CD4-positive, alpha-beta T cell treated with Interleukin-15 for 1 hour (primary cell): ENCODE measurements around the gene PDE11A.

Experiments
- DNase-seq: peaks from one replicate; pipeline ENCODE4 v3.0.0-alpha.2; 2020

PDE11A gene

DNA sequence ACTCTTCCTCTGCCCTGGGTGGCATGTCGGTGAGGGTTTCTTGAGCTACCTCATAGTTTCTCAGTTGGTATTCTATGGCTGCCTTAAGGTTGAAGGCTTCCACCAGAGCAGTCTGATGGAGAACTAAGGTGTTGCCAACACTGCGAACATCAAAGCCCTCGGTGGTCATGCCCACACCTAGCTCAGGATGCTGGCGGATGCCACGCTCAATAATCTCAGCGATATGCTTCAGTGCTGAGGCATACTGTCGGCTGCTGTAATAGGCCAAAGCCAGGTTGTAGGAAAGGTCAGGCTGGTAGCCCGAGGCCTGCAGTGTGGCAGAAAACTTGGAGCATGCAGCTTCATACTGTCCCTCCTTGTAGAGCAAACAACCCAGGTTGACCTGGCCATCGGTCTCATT is 454.7 kb downstream of the PDE11A start:
- DNase-seq, result no peak

DNA sequence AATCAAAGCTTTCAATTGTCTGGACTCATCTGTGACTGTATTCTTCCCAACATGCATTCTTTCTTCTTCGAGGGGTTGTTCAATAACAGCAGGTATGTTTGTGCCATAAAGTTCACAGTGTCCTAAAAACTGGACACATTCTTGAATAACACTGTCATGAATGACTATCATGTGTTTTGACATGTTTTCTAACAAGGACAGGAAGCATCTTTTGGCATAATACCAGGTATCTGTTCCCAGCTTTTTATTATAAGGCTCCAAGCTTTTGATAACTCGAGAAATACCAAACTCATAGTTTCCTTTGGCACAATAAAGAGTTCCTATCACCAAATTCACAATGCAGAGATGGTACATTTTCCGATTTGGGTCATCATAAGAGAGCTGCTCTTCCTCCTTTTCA is 455.8 kb downstream of the PDE11A start:
- no peak for DNase-seq

DNA sequence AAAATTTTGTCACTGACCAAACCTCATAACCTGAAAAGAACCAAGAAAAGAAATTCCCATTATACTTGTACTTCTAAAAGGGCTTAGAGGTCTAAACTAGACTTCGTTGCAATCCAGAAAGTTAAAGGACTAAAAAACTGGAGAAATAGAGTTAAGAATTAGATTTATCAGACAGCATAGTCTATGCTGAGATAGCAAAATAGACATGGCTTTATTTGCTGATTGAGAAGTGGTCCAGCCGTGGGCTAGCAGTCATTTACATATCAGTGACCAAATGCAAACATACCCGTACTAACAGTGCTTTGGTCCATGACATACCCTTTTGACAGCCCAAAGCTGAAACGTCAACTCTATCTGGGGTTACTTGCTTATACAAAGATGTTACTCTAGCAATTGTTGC is 456.5 kb downstream of the PDE11A start:
- no peak for DNase-seq

DNA sequence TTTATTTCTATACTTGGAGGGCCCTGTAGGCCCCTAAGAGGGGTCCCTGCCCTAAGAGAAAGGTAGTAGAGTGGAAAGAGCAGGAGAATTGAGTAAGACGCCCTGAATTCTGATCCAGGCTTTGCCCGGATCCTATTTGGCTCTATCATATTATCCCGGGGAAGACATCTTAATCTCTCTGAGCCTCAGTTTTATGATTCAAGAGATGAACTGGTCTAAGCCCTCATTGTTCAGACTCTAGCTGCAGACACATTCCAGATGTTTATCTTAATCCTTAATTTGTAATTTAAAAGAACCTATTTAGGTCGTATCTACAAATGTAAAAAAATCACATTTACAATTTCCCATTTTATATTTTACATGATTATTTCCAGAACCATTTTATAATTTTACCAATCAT is 459.9 kb downstream of the PDE11A start:
- DNase-seq, result no peak

DNA sequence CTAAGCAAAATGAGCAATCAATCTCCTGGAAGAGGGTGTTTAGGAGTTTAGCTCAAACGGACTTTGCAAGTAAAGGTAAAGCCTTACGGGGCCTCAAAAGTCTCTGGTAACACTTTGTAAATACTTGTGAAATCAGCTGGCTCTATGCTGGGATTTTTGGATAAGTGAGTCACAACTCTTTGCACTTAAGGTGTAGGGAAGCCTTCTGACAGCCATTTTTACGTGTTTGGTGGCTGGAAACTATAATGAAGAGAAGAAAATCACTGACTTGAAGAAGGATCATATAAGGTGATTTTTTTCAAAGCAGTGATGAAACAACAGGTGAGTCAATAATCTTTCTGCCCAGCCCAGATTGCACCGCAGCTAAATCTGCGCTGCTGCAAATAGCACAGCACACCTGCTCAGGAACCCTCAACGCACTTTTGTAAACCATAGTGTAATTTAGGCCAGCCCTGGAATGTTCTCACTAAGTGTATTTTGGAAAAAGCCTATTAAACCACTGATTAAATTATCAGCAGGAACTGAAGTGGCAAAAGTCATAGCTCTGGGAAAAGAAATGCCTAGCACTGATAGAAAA is 461.2 kb downstream of the PDE11A start:
- no peak for DNase-seq

DNA sequence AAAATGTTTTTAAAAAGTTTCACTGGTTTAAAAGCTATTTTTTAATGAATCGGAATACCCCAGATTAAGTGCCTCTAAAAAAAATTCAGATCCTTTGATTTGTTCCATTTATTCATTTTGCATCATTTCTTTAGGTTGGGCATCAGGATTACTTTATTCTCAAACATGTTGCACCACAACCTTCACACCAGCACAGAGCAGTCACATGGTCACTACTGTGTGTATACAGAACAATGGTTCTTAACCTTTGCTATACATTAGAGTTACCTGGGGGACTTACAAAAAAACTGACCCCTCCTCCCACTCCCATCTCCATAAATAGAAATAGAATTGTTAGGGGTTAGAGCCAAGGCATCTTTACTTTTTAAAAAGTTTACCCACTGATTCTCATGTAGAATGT is 461.8 kb downstream of the PDE11A start:
- no peak for DNase-seq

DNA sequence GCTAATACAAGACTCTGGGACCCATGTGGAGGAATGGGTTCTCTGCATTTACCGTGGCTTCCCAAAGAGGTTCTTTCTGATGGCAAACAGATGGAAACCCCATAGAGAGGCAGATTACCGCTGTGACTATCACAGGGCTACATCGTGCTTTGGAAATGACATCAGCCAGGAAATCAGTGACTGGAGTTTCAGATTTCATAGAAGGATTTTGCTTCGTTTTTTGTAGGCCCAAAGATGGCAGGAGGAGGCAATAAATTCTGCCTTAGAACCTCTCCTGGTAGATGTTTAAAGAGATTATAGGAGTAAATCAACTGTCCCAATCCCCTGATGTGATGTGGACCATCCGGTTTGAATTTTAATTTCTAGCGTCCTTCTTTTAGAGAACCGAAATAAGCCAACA is 465.9 kb downstream of the PDE11A start:
- DNase-seq, result no peak

DNA sequence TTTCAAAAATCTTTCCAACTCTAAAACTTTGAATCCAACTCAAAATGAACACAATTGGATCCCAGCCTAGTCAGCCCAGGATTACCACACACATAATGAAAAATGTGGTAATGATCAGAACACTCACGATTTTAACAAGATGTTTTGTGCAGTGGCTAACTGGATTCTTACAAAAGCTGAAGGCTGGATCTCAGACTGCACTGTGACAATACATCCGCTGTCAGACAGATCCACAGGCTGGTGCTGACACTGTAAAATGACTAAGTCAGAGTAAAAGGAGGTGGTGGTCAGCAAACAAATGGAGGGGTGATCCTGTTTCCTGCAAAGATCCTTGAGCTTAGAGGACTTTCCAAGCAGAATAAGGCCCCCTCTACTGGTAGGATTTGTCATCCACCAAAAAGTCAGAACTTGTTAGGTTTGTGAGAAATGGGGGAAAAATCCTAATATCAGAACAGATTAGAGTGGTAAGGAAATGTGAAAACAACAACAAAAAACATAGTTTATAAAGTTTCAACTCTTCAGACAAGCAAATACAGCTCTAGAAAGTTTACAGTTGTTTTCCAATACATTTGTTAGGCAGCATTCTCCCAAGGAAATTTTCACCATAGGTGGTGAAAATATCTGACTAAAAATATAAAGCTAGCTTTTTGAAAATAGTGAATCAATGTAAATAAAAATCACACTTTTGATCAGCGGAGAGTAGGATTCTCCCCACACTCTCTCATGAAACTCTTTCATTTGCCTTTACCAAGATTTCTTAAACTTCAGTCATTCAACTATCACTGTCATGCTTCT is 468.1 kb downstream of the PDE11A start:
- DNase-seq, result no peak

DNA sequence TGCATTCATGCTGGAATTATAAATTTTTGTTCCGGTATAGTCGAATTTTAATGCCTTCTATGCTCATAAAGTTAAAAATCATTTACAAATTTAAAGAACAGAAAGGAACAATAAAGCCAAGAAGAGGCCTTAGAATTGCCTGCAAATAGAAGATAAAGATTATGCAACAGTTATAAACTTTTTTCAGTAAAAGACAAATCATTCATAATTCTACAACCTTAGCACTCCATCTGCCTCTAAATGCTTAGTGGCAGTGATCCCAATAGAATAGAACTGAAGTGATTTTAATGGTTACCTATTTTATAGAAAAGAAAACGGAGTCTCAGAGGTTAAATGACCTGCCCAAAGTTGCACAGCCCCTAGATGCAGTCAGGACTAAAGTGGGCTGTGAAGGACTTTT is 468.8 kb downstream of the PDE11A start:
- DNase-seq, result no peak

DNA sequence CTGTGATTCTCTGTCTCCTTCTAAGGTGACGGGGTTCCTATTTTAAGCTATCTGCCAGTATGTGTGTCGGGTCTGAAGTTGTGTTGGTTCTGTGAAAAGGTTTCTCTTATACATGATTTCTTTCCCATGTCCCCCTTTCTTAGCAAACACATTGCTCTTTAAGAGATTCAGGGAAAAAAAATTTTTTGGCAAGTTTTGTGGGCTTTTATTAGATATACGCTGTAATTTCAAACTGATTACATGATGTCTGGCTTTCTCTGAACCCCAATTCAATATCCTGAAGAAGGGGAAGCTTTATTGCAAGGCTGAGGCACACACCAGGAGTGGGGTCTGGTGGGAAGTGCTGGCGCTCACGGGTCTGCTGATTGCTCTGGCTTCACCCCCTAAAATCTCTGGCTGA is 469.4 kb downstream of the PDE11A start:
- DNase-seq, result no peak

DNA sequence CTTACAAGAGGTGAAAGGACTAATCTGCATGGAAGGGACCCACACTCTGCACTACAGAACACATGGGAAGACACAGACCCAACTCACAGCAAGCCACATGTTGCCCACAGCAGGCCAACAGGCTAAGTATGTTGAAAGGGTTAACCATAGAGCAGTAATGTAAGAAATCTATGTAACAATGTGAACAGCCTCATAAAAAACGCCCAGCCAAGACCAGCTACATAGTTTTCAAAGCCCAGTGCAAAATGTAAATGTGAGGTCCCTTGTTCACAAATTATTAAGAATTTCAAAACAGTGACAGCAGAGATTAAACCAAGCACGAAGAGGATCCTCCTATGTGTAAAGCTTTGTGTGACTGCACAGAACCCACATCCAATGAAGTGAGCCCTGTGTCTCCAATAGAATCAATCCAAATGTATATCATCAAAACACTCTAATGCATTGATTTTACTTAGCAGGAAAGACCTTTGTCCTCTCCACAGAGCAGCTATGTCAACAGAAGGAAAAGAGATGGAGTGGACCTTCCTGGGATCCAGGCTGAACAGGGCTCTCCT is 469.9 kb downstream of the PDE11A start:
- DNase-seq, result no peak

DNA sequence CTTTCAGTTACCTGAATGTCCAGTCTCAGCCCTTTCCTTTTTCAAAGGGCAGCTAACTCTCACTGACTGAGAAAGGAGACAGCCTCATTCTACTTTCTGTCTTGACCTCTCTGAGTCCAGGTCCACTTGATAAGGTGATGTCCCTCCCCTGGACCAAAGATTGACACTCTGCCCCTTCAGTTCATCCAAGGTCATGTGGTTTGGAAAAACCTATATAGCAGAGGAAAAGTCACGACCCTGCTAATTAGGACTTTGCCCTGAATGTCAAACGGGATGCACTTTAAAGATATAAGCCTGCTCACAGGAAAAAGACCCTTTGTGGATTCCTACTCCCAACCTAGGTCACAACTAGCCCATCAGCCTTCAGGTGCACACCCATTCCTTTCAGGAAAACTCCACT is 471.7 kb downstream of the PDE11A start:
- no peak for DNase-seq

DNA sequence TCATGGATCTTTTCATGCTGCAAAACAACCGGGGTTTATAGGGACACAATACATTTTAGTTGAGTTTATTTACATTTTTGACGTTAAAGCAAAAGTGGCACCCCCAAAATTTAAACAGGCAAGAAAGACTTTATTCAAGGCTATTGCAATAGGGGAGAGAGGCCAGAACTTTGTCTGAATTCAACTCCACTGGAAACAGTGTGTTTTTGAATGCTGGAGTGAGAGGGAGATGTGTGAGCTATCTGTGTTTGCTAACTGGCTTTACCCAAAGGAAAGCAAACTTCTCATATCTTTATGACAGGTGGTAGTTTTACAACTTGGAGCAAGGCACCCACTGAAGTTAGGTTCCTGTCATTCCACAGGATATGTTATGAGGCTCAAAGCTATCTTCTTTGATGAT is 472.6 kb downstream of the PDE11A start:
- DNase-seq, result no peak

DNA sequence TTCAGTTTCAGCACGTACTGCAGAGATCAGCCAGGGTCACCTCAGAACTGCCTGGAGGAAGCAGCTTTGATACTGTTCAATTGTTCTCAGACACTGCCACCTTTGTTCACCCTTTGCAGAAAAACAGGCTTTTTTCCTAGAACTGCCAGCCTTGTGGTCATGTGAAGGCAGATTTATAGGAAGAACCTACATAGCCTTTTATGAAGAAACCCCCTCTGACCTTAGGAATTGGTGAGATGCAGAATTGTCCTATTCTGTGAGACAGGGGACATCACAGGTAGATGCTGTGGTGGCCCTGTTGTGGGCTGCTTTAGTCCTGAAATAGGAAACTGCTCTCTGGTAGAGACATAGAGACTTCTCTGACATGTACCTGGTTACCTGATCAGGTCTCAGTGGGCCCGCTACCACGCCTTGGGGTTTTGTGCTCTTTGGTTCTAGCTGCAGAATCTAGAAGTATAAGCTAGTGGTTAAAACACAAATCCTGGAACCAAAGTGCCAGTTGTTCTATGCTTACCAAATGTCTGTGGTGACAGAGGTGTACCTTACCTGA is 473.4 kb downstream of the PDE11A start:
- DNase-seq, result no peak

DNA sequence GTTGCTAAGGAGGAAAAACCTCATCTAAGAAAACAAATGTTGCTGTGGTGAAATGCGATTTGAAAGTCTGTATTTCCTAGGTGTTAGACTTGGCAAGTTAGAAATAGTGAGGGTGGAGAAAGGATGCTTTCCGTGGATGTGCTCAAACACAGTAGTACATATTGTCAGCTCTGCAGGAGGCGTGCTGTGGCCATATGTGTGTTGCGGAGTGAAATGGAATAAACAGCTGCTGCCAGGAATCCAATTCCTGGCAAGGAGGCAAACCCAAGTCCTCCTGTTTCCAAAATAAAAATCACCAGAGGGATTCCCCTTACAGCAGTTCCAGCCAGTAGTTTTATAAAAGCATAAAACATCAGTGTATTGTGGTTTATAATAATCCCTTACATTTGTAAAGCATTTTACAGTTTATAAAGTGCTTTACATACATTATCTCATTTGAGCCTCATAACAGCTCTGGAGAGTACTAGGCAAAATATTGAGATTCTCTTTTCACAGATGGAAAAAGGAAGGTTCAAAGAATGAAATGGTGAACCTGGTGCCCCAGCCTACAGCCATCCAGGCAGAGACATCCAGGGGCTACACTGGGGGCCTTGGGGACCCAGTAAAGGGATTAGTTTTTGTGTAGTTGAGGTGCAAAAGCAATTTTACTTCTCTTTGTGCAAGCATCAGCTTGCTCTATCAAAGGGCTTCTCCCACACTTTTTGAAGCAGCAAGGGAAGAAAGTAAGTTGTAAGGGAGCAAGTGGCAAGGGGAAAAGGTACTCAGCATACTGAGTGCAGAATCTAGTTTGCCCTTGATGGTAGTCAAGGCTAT is 474.0 kb downstream of the PDE11A start:
- no peak for DNase-seq

DNA sequence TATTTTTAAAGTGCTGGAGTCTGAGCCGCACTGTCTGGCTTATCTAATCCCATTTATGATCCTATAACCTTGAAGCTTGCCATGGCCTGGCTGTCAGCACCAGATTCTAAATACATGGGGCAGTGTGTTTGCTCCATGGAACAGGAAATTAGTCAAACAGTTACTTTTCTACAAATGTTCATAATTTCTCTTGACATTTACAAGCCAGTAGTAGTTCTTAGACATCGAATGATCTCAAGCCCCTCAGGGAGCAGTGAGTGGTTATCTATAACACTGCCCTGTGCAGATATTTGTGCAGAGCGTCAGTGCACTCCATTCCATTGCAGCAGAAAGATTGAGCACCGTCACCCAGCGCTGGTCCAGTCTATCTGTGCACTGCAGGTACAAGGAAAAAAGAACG is 474.8 kb downstream of the PDE11A start:
- DNase-seq, result no peak

DNA sequence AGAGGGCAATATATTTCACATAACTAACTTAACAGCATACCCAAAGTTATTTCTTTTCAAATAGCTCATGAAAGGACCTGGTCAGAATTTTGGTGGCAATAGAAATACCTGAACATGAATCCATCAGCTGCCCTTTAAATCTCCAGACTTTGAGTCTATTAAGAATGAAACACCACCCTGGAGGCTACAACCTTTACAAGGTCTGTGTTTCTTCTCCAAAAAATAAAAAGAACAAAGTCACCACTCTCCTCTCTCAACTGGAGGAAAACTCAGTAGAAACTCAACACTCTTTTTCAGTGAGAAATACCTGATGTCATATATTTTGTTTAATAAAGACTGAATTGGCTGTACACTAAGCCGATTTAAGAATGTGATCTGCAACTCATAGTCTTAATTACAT is 475.7 kb downstream of the PDE11A start:
- DNase-seq, result no peak

DNA sequence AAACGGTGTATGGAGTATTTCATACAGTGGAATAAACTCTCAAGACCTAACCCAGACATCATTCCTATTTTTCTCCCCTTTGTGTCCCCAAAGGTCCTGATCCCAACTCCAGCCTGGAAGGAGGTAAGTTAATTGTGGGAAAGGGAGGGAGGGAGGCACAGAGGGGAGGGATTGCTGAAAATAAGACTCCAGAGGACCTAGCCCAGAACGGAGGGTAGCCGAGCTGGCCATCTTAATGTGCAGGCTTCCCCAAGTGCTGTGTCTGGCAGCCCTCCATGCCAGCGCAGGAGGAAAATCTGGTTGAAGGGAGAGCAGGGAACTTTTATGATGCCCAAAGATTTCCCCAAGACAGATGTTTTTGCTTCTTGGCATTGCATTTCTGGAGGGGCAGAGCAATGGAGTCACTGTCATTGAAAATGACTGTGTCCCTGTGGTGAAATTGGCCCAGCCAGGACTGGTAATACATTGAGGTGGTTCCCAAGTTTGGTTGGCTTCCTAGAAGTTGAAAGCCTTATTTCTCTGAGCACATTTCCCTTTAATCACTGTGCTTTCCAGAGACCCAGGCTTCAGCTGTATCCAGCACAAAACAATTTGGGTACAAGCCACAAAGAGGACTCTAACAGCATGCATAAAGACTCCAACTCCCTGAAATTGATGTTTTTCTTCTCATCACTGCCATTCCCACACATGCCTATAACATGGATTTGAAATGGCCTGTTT is 477.3 kb downstream of the PDE11A start:
- no peak for DNase-seq

DNA sequence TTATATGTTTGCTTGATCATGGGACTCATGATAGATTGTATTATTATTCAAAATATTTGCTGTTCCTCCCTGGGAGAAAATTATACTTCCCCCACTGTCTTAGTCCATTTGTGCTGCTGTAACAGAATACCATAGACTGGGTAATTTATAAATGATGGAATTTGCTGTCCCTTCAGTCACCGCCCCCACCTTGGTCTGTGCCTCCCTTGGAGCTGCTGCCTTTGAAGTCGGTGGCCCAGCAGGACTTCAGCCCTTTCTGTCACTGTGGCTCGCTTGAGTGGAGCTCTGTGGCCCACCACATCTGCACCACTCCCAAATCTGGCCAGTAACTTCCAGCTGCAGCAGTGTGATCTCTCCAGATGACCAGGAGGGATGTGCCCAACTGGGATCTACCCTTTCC is 479.2 kb downstream of the PDE11A start:
- DNase-seq, result no peak

DNA sequence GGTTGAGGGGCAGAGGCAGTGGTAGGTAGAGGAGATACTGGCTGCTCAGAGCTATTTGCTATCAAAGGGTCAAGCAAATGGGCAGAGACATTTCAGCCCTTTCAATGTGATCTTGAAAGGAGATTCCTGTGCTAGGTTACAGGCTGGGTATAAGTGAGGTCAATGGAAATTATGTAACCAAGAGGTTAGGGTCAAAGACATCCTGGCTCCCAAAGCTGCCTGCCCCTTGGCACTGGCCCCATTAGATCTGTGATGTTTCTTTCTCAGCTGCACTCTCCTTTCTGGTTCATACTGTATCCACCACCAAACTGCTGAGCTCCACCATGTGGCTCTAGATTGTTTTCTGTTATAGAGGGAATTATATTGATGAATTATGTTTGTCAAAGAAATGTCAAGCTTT is 479.6 kb downstream of the PDE11A start:
- DNase-seq, result no peak

DNA sequence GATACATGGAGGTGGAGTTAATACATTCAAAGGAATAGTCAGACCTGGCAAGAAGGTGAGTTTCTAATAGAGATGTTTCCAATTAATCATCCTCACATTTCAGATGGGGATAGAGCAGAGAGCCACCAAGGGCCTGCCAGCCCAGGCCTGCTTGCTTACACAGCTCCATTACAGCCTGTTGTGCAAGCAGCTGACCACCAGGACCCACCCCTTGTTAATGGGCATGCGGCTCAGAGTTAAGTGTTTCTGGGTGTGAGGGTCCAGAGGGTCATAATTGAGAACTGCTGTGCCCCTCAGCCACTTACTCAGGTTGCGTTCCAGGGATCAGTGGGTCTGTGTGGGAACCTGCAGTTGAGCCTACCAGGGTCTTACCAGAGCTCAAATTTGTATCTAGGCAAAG is 480.2 kb downstream of the PDE11A start:
- no peak for DNase-seq

DNA sequence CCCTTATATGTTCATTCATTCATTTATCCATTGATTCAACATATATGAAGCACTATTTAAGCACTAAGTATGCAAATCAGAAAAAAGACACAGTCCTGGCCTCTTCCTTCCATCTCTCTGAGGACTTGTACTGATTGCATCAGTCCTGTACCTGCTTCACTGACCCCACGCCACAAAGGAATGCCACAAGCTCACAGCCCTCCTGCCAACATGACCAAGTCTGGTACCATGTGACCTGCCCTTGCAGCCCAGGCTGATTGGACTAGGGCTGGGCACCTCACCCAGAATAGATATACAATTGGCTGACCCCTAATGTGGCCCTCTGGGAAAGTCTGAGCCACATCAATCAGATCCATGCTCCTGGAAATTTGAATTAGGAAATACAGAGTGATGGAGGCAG is 483.4 kb downstream of the PDE11A start:
- no peak for DNase-seq

DNA sequence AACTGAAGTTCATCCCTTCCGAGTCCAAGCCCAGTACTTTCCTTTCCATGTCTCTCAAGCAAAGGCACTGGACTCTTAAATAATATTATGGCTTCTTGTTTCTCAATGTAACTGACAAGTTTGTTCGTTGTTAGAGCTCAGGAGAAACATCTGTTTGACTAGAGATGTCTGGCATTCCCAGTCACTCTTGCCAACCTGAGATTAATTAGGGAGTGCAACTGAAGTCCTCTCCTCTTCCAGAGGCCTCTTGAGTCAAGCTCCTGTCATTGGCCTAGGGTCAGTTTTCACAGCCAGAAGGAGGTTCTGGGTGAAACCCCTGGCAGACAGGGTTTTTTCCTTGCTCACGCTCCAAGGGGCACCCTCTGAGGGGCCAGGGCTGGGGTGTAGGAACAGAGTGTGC is 483.9 kb downstream of the PDE11A start:
- no peak for DNase-seq
